ENCODE results near the gene TTC38.

The TTC38 gene

DNA sequence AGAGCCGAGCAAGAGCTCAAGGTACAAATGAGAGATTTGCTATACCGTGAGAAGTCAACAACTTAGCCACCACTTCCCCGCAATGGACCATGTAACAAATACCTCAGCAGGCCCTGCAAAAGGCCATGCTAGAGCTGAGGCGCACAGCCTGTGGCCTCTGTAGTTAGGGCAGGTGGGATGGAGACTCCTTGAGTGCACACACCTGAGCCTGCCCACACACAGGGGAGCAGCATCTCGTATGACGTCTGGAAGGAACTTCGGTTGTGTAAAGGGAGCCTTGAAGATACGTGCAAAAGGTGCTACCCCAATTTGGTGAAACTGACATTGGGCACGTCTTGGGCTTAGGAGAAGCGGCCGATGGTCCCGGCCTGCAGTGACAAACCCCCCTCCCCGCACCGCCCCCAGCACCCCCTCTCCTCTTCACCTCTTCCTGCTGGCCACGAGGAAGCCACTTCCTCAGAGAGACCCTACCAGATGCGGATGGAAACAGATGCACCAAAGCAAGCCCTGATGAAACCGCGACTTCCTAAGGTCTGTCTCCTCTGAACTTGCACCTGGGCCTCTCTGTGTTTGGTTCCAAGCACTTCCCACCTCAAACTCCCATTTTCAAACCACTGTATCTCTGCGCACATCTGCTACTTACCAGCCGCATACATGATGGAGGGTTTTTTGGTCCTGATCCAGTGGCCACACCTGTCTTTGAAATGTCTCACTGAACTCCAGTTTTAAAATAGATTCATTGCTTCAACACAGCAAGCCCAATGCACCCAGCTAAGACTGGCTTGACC, 28.4 kb upstream of the TTC38 start:
- TF ChIP-seq, protein P1, sequence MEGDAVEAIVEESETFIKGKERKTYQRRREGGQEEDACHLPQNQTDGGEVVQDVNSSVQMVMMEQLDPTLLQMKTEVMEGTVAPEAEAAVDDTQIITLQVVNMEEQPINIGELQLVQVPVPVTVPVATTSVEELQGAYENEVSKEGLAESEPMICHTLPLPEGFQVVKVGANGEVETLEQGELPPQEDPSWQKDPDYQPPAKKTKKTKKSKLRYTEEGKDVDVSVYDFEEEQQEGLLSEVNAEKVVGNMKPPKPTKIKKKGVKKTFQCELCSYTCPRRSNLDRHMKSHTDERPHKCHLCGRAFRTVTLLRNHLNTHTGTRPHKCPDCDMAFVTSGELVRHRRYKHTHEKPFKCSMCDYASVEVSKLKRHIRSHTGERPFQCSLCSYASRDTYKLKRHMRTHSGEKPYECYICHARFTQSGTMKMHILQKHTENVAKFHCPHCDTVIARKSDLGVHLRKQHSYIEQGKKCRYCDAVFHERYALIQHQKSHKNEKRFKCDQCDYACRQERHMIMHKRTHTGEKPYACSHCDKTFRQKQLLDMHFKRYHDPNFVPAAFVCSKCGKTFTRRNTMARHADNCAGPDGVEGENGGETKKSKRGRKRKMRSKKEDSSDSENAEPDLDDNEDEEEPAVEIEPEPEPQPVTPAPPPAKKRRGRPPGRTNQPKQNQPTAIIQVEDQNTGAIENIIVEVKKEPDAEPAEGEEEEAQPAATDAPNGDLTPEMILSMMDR (IDR thresholded peaks at IDR 0.05; ENCODE audit: low read length, missing control alignments) = no peak

DNA sequence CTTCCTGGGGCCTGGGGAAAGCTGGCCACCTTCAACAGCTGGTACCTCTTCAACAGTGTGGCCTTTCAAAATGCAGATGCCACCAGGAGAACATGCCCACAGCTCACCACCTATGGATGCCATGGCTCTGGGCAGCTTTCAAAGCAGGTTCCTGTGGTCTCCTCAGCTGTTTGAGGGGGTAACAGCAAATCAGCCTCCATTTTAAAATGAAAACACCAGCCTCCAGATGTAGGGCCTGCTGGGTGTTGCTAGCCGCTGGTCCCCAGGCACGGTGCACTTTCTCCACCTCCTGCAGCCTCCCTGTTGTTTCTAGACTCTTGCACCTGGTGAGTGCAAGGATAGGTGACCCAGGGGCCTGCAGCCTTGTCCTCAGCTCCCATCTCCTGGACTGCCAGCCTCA, 27.7 kb upstream of the TTC38 start:
- H3K4me3 ChIP-seq (replicated peaks; ENCODE audit: low read depth, low read length) = no peak overlapping the region
- no peak for DNase-seq (ENCODE audit: low read depth)
- TF ChIP-seq, protein P1 (IDR thresholded peaks at IDR 0.05; ENCODE audit: low read length, missing control alignments) = no peak

More for the DNA sequence above, 28.4 kb upstream of the TTC38 start:
- DNase-seq (ENCODE audit: low read depth) = no peak
- no peak overlapping the region for H3K4me3 ChIP-seq (replicated peaks; ENCODE audit: low read depth, low read length)

DNA sequence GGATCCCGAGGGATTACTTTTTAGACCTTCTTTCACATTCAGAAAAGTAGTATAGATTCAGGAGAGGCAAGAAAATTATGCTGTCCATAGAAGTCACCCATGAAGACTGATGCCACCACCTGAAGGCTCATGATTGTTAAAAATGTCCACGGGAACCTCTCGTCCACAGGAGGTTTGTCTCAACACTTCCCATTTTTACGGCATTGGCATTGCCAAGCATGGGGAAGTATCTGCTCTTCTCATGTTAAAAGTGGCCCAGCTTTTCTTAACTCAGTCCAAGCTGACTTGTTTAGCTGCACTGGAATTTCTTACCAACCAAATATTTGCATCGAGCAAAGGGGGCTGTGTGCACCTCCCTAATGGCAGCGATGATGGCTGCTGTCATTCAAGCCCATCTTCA, 27.3 kb upstream of the TTC38 start:
- no peak for DNase-seq (ENCODE audit: low read depth)
- H3K4me3 ChIP-seq (replicated peaks; ENCODE audit: low read depth, low read length) = no peak overlapping the region
- TF ChIP-seq, protein P1 (IDR thresholded peaks at IDR 0.05; ENCODE audit: low read length, missing control alignments) = no peak

DNA sequence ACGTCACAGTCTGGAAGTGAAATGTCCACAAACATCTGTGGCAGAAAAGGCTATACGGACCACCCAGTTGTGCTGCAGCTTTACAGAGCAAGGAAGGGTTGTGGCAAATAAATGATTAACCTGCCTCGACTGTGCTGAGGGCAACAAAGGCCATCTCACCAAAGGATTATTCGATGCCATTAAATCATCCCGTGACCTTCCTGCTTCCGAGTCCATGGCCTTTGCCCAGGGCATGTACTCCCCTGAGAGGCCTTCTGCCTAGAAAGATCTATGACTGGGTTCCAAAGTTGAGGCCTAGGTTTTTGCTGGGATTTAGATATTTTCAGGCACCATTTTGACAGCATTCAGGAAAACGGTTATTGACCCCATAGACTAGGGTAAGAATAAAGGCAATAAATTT, 26.9 kb upstream of the TTC38 start:
- TF ChIP-seq, protein P1 (IDR thresholded peaks at IDR 0.05; ENCODE audit: low read length, missing control alignments) = no peak

DNA sequence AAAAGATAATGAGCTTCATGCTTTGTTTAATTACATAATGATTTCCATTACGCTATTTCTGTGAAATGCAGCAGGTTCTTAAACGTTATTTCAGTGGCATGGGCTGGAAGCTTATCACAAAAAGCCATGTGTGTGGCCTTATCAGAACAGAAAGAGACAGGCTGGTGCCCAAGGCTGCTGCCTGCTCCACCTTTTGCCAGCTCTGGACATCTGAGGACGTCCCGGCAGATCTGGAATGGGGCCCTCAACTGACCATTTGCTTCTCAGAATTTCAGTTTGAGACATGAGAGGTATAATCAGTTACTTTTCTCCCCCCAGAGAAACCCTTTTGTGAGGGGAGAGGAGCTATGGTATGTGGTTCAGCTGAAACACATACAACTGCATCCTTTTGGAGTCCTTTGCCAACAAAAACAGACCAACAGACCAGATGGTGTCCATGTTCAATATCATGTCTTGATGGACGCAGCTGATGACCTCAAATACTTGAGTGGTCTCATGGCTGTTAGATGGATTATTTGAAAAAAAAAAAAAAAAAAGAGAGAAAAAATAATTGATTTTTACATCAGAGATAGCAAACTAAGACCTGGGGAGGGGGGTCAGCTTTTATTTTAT, 26.3 kb upstream of the TTC38 start:
- TF ChIP-seq, protein P1 (IDR thresholded peaks at IDR 0.05; ENCODE audit: low read length, missing control alignments) = no peak
- DNase-seq (ENCODE audit: low read depth) = no peak
- H3K4me3 ChIP-seq (replicated peaks; ENCODE audit: low read depth, low read length) = no peak overlapping the region

More for the DNA sequence above, 26.9 kb upstream of the TTC38 start:
- no peak for DNase-seq (ENCODE audit: low read depth)
- no peak overlapping the region for H3K4me3 ChIP-seq (replicated peaks; ENCODE audit: low read depth, low read length)

DNA sequence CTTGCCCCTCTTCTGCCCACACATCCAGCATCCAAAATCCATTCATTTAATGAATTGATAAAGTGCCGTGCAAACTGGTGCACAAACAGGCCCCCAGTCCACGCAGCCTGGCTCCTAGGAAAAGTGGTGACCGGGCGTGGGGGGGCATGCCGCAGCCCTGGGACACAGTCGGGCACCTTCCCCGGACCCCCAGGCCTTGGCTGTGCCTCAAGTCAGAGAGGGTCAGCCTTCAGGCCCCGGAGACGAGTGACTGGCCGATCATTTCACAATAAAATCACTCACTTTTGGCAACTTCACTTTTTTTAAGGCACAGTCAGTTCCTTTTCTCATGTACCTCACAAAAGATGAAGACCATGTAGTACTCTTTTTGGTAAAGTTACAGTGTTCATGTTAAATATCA, 25.7 kb upstream of the TTC38 start:
- TF ChIP-seq, protein P1 (IDR thresholded peaks at IDR 0.05; ENCODE audit: low read length, missing control alignments) = no peak
- H3K4me3 ChIP-seq (replicated peaks; ENCODE audit: low read depth, low read length) = no peak overlapping the region
- no peak for DNase-seq (ENCODE audit: low read depth)
